HG02678 (cell line): Measurements from ENCODE around the gene KCNN2.

ENCODE experiments used
- ATAC-seq: cut with Tn5 transposase; IDR thresholded peaks from one replicate; pipeline ENCODE4 v1.9.1; 2021; ENCODE audit warnings: mild to moderate bottlenecking, moderate library complexity; ENCODE audit not compliant: unreplicated experiment

Gene KCNN2

DNA sequence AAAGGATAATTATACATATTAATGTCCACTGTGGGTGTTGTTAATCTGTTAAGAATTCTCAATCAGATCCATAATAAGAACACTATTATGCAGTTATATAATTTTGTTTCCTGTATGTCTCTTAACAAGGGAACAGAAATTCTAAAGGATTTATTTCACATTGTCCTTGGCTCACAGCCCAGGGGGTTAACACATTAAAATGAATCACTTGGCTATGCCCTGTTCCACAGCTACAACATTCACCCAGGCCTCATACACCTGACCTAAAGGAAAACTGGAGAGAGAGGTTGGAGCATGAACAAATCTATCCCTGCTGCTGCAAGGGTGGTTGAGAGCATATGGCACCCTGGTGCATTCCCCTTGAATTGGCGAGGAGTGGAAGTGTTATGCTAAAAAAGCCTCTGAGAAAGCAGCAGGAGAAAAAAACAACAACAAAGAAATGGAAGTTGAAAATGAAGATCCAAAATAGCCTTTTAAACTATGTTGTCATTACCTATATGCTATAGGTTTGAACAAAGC, 116.0 kb downstream of the KCNN2 start:
- ATAC-seq, result no peak

DNA sequence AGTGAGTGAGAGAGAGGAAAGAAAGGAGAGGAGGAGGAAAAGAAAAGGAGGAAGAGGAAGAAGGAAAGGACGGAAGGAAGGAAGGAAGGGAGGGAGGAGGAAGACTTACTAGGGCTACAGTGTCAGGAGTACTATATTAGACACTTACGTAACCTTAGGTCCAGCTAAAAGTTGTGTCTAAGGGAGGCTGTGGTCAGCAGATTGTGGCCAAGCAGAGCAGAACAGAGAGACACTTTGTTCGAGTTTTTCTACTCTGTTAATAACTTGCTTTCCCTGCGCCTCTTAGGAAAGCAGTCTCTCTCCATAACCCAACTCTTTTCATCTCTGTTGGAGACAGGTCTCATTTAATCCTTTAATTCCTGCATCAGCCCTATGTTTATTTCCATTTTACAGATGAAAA, 138.9 kb downstream of the KCNN2 start:
- ATAC-seq, result no peak

DNA sequence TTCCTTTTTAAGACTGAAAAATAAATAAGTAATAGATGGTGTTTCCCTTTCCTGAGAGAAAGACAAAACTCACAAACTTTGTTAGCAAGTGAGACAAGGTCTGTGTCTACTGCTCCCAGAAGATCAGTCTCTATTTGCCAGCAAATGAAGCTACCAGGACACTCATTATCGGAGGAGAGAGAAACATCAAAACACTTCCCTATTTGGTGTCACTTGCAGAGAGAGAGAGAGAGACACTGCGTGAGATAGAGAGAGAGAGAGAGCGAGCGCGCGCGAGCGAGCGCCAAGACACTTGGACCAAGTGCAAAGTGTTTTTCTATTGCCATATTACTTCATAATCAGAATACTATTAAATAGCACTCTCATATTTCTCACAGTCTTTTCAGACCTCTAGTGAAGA, 142.7 kb downstream of the KCNN2 start:
- no peak for ATAC-seq

DNA sequence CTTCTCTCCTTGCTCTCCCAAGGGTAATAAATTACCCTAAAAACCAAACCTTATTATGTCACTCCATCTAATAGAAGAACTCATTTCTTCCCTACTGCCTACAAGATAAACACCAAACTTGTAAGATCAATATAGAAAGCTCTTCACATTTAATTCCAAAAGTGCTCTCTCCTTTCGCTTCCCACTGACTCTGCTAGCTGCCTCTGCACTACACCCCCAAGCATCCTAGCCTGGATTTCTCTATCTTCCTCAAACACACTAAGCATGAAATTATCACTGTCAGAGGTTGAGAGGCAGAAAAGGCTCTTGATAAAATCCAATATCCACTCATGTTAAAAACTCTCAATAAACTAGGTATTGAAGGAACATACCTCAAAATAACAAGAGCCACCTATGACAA, 162.4 kb downstream of the KCNN2 start:
- ATAC-seq, result no peak

DNA sequence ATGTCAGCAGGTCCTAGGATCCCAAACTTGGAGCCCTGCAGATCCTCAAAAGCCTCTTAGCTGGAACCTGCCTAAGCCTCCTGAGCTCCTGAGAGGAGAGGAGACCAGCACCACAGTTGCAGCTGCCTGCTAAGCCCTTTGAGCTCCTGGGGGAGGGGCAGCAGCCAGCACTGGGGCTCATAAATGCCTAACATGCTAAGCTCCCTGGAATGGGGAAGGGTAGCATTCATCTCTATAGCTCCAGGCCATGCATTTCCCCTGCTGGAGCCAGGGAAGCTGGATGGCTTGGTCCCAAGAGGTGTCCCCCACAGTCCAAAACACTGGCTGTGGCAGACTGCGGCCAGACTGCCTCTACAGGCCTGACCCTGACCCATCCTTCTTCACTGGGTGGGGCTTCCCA, 182.7 kb downstream of the KCNN2 start:
- no peak for ATAC-seq
